ENCODE results near the gene MOCS1. TPM values are rescaled to one million over a fixed set of nuclear protein-coding genes. Genes with fewer than 3 reads are reported as not detected.
A peak's percentile ranks its signal among the peaks of the same experiment; 100 is the strongest.

Gene MOCS1
- 16.0 TPM for polyA plus RNA-seq (2012; ENCODE audit: insufficient read length, low read depth)

DNA sequence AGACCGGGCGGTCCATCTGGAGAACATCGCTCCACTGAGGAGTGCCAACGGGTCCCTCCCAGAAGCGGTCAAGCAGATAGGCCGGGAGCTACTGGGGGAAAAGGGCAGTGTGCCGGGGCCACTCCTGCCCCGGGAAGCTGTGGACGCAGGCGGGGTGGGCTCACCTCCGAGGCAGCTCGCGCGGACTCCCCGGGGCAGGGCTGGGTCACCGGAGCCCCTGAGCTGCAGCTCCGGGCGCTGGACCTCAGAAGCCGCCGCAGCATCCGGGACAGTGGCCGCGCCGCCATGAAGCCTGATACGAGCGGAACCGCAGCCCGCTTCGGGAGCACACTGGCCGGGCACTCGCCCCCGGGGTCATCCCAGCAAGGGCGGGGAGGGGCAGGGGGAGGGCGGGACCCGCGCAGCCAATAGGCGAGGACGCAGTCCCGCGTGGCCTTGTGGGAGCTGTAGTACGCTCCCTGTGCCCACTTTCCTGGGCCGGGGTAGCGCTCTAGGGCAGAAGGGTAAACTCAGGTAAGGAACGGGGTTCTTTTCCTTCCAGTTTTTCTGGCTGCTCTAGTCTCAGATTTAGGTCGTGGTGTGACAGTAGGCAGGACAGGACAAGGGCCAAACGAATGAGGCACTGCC is at the start of gene MOCS1:
Gene MOCS1 (minus strand): TSS at position 332 of the 627 bp plus-strand sequence. CDS start 45 bp downstream, at position 287.
- TF ChIP-seq TAF1 (IDR thresholded peaks at IDR 0.05; ENCODE audit: borderline replicate concordance, insufficient read depth, low read length): peak; percentile 75; the same call in 1 of the 2 replicates
- TF ChIP-seq, protein P1, sequence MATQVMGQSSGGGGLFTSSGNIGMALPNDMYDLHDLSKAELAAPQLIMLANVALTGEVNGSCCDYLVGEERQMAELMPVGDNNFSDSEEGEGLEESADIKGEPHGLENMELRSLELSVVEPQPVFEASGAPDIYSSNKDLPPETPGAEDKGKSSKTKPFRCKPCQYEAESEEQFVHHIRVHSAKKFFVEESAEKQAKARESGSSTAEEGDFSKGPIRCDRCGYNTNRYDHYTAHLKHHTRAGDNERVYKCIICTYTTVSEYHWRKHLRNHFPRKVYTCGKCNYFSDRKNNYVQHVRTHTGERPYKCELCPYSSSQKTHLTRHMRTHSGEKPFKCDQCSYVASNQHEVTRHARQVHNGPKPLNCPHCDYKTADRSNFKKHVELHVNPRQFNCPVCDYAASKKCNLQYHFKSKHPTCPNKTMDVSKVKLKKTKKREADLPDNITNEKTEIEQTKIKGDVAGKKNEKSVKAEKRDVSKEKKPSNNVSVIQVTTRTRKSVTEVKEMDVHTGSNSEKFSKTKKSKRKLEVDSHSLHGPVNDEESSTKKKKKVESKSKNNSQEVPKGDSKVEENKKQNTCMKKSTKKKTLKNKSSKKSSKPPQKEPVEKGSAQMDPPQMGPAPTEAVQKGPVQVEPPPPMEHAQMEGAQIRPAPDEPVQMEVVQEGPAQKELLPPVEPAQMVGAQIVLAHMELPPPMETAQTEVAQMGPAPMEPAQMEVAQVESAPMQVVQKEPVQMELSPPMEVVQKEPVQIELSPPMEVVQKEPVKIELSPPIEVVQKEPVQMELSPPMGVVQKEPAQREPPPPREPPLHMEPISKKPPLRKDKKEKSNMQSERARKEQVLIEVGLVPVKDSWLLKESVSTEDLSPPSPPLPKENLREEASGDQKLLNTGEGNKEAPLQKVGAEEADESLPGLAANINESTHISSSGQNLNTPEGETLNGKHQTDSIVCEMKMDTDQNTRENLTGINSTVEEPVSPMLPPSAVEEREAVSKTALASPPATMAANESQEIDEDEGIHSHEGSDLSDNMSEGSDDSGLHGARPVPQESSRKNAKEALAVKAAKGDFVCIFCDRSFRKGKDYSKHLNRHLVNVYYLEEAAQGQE (IDR thresholded peaks at IDR 0.05; ENCODE audit: insufficient read depth in 1 of 2, low read depth in 2 of 2, low read length in 2 of 2): no peak
- no peak for TF ChIP-seq FOXP2 (optimal IDR thresholded peaks at IDR 0.05; ENCODE audit: borderline replicate concordance, extremely low read depth, extremely low read length, insufficient read depth)
- peak; percentile 91 for TF ChIP-seq POLR2AphosphoS5 (IDR thresholded peaks at IDR 0.05; ENCODE audit: low read depth, low read length)
- TF ChIP-seq SIN3A (IDR thresholded peaks at IDR 0.05; ENCODE audit: borderline replicate concordance, insufficient read depth, low read length): no peak

DNA sequence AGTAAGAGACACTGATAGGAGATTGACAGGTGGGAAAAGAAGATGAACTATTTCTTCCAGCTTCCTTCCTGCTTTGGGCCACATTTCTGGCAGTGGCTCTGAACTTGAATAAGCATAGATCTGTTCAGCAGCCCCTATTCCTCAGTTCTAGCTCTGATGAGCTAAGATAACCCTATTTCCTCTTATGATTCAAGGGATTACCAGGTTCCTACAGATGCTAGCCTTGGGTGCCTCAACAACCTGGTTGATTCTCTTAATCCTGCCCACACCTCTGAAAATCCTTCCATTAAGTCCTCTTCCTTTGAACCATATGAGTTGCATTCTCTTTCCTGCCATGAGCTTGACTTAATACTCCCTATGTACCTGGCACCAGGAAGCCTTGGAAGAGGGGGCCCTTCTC is 49.8 kb upstream of the MOCS1 start:
- TF ChIP-seq, protein P1 (IDR thresholded peaks at IDR 0.05; ENCODE audit: insufficient read depth in 1 of 2, low read depth in 2 of 2, low read length in 2 of 2): no peak
- TF ChIP-seq FOXP2 (optimal IDR thresholded peaks at IDR 0.05; ENCODE audit: borderline replicate concordance, extremely low read depth, extremely low read length, insufficient read depth) (no peak), TAF1 (IDR thresholded peaks at IDR 0.05; ENCODE audit: borderline replicate concordance, insufficient read depth, low read length) (no peak), POLR2AphosphoS5 (IDR thresholded peaks at IDR 0.05; ENCODE audit: low read depth, low read length) (no peak), SIN3A (IDR thresholded peaks at IDR 0.05; ENCODE audit: borderline replicate concordance, insufficient read depth, low read length) (no peak)

GRCh38 chr6:39983193-39983592 is 48.9 kb upstream of the MOCS1 start:
- TF ChIP-seq POLR2AphosphoS5 (IDR thresholded peaks at IDR 0.05; ENCODE audit: low read depth, low read length) (no peak), FOXP2 (optimal IDR thresholded peaks at IDR 0.05; ENCODE audit: borderline replicate concordance, extremely low read depth, extremely low read length, insufficient read depth) (no peak), TAF1 (IDR thresholded peaks at IDR 0.05; ENCODE audit: borderline replicate concordance, insufficient read depth, low read length) (no peak), SIN3A (IDR thresholded peaks at IDR 0.05; ENCODE audit: borderline replicate concordance, insufficient read depth, low read length) (no peak)
- TF ChIP-seq, protein P1 (IDR thresholded peaks at IDR 0.05; ENCODE audit: insufficient read depth in 1 of 2, low read depth in 2 of 2, low read length in 2 of 2): no peak

DNA sequence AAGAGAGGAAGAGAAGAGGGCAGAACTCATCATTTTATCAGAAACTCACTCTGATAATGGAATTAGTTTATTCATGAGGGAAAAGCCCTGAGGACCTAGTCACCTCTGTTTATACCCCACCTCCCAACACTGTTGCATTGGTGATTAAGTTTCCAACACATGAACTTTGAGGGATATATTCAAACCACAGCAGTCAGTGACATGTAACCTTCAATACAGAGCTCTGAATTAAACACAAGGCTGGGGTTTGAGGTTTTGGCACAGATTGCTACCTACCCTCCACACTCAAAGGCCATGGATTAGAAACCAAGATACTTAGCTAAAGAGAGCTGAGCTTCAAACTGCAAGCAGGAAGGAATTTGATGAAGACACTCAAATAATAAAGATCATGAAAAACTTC is 48.5 kb upstream of the MOCS1 start:
- TF ChIP-seq SIN3A (IDR thresholded peaks at IDR 0.05; ENCODE audit: borderline replicate concordance, insufficient read depth, low read length) (no peak), TAF1 (IDR thresholded peaks at IDR 0.05; ENCODE audit: borderline replicate concordance, insufficient read depth, low read length) (no peak), FOXP2 (optimal IDR thresholded peaks at IDR 0.05; ENCODE audit: borderline replicate concordance, extremely low read depth, extremely low read length, insufficient read depth) (no peak), POLR2AphosphoS5 (IDR thresholded peaks at IDR 0.05; ENCODE audit: low read depth, low read length) (no peak)
- TF ChIP-seq, protein P1 (IDR thresholded peaks at IDR 0.05; ENCODE audit: insufficient read depth in 1 of 2, low read depth in 2 of 2, low read length in 2 of 2): no peak
